HL-60/S4 treated with retinoic acid at 250 ng/mL for 4 days and 3 days (cell line): ENCODE measurements around the gene ZFR2.

ENCODE experiments used
- in situ Hi-C: fragments of 300-500 bp; cut with MboI; formaldehyde crosslinking; loops from 2 replicates; pipeline ENCODE4 v1.7.0; 2022; ENCODE audit warnings: low sequenced_read_pairs

The ZFR2 gene

GRCh38 chr19:3839941-3840340, 28.9 kb downstream of the ZFR2 start:
- in situ Hi-C loops = no loop called here

- in situ Hi-C loops = no loop called here
Observed at GRCh38 chr19:3838661-3839060, 30.2 kb downstream of the ZFR2 start.

GRCh38 chr19:3837922-3838321, 30.9 kb downstream of the ZFR2 start:
- in situ Hi-C loops = no loop called here

DNA sequence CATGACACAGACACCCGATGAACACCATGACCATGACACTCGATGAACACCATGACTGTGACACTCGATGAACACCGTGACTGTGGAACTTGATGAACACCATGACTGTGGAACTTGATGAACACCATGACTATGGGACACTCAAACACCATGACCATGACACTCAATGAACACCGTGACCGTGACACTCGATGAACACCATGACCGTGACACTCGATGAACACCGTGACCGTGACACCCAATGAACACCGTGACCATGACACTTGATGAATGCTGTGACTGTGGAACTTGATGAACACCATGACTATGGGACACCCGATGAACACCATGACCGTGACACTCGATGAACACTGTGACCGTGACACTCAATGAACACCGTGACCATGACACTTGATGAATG, 31.5 kb downstream of the ZFR2 start:
- in situ Hi-C loops = no loop called here

GRCh38 chr19:3836887-3837286, 32.0 kb downstream of the ZFR2 start:
- in situ Hi-C loops = no loop called here

DNA sequence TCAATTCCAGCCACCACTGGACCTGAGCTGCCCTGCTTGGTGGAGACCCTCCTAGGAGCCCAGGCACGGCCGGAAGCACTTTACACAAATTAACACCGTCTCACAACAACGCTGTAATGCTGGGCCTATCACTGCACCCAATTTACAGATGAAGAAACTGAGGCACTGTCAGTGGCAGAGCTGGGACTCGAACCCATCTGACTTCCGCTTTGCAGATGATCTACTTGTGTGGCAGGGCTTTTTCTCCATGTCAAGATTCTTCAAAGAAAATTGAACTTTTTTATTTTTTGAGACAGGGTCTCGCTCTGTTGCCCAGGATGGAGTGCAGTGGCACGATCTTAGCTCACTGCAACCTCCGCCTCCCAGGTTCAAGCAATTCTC, 33.8 kb downstream of the ZFR2 start:
- in situ Hi-C loops = no loop called here

DNA sequence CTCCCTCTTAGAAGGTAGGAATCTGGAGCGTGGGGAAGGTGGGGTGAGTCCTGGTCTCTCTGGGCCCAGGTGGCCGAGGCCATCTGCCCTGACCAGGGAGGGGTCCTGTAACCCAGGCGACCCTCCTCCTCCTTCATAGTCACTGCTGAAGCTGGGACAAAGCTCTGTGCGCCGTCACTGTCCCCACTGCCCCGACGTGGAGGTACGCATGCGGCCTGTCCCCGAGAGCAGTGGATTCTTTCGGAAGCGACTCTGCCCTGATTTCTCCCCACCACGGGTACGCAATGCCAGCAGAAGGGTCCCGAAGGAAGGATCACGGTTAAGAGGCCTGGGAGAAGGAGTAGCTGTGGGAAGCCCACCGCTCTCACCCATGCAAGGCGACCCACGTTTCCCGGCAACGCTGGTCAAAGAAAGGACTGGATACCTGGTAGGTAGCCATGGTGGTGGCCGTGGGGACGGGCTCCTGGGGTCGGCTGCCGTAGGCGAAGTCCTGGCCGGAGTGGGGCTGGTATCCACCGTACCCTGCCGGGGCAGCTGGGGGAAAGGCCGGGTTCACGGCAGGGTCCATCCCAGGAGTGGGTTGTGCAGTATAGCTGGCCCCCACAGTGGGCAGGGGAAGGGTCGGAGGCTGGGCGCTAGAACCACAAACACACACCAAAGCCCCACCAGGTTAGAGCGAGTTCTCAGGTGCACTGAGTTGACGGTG, 34.3 kb downstream of the ZFR2 start:
- in situ Hi-C loops = no loop called here

DNA sequence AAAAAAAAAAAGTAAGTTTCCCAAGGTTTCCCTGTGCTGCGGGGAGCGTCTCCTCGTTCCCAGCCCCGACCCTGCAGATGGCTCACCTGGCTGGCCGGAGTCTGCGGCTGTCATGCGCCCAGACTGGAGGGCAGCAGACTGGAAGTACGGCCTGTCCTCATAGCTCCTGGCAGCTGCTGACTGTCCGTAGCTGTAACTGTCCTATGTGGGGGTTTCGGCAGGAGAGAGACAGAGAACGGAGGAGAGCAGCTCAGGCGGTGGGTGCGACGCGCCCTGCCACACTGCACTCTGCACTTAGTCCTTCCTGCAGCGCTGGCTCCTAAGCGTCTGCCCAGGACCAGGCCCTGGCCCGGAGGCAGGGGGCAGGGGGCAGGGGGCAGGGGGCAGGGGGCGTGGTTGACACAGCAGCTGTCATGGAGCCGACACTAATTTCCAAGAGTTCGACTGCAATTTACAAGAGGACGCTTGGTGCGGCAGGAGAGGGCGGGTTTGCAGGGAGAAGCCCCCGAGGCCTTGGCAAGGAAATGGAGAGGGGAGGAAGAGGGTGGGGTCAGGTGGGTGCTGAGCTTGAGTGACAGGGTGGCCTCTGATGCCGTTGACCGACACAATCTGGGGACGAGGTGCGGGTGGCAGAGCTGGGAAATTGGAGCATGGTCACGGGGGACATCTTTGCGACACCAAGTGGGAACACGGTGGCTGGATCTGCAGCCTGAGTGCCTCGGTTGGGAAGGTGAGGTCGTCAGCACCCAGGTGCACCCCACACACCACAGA, 35.1 kb downstream of the ZFR2 start:
- in situ Hi-C loops = no loop called here

- in situ Hi-C loops = no loop called here
Observed at GRCh38 chr19:3832001-3832400, 36.8 kb downstream of the ZFR2 start.

GRCh38 chr19:3831601-3832000, 37.2 kb downstream of the ZFR2 start:
- in situ Hi-C loops = no loop called here

DNA sequence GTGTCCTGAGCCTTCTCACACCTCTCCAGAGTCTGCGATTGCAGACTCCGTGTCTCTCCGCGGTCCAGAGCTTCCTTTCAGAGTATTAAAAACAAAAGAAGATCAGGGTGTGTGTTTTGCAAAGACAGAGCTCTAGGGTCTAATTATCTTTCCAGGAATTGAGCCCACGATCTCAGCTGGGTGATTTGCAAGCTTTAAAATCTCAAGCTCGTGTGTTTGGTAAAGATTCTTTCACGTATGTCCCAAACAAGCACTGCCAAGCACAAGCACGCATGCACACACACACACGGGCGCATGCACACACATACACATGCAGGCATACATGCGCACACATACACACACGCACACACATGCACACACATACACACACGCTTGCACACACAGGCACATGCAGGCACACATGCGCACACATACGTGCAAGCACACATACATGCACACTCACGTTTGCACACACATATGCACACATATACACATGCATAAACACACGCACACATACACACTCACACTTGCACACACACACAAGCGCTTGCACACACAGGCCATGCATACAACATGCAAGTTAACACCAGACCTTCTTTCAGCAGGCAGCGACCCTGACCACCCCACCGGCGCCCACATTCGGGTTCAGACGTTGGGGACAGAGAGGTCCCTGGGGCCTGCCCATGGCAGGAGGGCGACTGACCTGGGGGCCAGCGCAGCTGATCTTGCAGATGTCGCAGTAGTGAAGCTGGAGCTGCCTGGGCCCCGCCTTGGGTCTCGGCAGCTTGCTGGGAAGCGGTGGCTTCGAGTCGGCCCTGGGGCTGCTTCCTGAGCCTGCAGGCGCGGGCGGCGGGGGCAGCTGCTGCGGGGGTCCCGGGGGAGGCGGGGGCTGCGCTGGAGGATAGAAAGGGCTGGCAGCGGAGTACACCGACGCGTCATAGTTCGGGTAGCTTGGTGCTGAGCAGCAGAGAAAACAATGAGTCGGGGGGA, 37.9 kb downstream of the ZFR2 start:
- in situ Hi-C loops = no loop called here

DNA sequence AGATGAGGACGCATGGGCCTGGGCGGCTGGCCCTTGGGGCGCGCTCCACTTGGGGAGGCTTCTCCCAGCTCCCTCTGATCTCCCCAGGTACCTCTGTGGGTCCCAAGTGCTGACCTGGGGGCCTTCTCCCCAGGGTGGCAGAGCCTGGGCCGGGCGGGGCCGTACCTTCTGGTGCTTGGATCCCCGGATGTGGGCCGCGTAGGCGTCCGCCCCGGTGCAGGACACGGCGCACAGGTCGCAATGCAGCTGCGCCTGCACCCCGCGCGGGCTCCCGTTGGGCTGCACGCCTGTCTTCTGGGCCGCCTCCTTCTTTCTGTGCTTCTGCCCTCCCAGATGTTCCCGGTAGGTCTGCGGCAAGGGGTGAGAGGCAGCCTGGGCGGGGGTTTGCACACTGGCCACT, 41.5 kb downstream of the ZFR2 start:
- in situ Hi-C loops = no loop called here

GRCh38 chr19:3826163-3826562, 42.7 kb downstream of the ZFR2 start:
- in situ Hi-C loops = no loop called here

GRCh38 chr19:3825286-3825956, 43.4 kb downstream of the ZFR2 start:
- in situ Hi-C loops = no loop called here

DNA sequence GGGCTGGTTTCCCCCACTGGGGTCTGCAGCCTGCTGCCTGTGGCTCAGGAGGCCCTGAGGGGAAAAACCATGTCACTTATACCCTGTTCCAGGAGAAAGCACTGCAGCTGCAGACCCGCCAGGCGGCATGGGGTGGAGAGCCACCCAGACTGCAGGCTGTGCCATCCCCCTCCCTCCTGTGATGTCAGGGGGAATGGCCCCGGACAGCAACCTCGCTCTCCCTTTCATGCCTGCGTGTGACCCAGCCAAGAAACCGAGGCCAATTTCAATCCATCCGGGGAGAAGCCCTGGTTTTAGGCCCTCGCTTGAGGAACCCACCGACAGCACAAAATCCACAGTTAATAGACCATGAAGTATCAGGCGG, 45.5 kb downstream of the ZFR2 start:
- in situ Hi-C loops = no loop called here

GRCh38 chr19:3822683-3823349, 46.0 kb downstream of the ZFR2 start:
- in situ Hi-C loops = no loop called here

- in situ Hi-C loops = no loop called here
Observed at GRCh38 chr19:3821857-3822364, 46.9 kb downstream of the ZFR2 start.

- in situ Hi-C loops = no loop called here
Observed at GRCh38 chr19:3821156-3821555, 47.7 kb downstream of the ZFR2 start.

GRCh38 chr19:3819989-3820388, 48.8 kb downstream of the ZFR2 start:
- in situ Hi-C loops = no loop called here

- in situ Hi-C loops = no loop called here
Observed at GRCh38 chr19:3818918-3819317, 49.9 kb downstream of the ZFR2 start.
